Heart left ventricle (tissue), 16 donors: ENCODE results near the gene PXMP4. TPM values are rescaled to one million over a fixed set of nuclear protein-coding genes. Genes with fewer than 3 reads are reported as not detected.

Source experiments
- ATAC-seq, 4 donors: fragments of 200-7000 bp; cut with Tn5 transposase; one replicate each; pipeline ENCODE4 v1.9.1; 2020 to 2022; ENCODE audit warnings: moderate library complexity in 4 of 4, mild to moderate bottlenecking in 3 of 4, moderate number of reproducible peaks in 1 of 4
- DNase-seq, 5 donors: peaks; one replicate each; pipeline ENCODE4 v3.0.0-alpha.2; 2020
- H3K27ac ChIP-seq, 12 donors: fragments of 200-600 bp; sonication (generic) in 4 of 12; one replicate each; pipeline versions ENCODE4 v1.5.0 to v1.8.0; 2016 to 2022; ENCODE audit warnings: mild to moderate bottlenecking in 2 of 12
- H3K27me3 ChIP-seq, 9 donors: fragments of 200-600 bp; sonication (generic) in 2 of 9; one replicate each; pipeline versions ENCODE4 v1.5.1 to v1.8.0; 2016 to 2022; ENCODE audit warnings: mild to moderate bottlenecking in 3 of 9
- H3K36me3 ChIP-seq, 9 donors: fragments of 200-600 bp; sonication (generic) in 2 of 9; one replicate each; pipeline versions ENCODE4 v1.5.0 to v1.8.0; 2018 to 2022; ENCODE audit warnings: mild to moderate bottlenecking in 2 of 9
- H3K4me1 ChIP-seq, 12 donors: fragments of 200-600 bp; sonication (generic) in 4 of 12; one replicate each; pipeline versions ENCODE4 v1.5.0 to v1.8.0; 2016 to 2022; ENCODE audit warnings: mild to moderate bottlenecking in 3 of 12
- H3K4me3 ChIP-seq, 12 donors: fragments of 200-600 bp; sonication (generic) in 4 of 12; one replicate each; pipeline versions ENCODE4 v1.5.0 to v1.8.0; 2017 to 2022; ENCODE audit warnings: mild to moderate bottlenecking in 9 of 12, moderate library complexity in 4 of 12
- H3K9me3 ChIP-seq, 12 donors: fragments of 200-600 bp; sonication (generic) in 4 of 12; one replicate each; pipeline versions ENCODE4 v1.5.0 to v1.8.0; 2016 to 2022; ENCODE audit warnings: mild to moderate bottlenecking in 1 of 12
- POLR2A ChIP-seq, 2 donors: fragments of 450-650 bp; IDR thresholded peaks; one replicate each; pipeline ENCODE4 v1.6.1; 2017; ENCODE audit warnings: antibody characterized with exemption in 2 of 2, mild to moderate bottlenecking in 2 of 2, moderate library complexity in 2 of 2
- WGBS, 4 donors: extraction: QIAGEN DNeasy Blood & Tissue Kit in 2 of 4; methylation state at CpG; one replicate each; pipeline versions ENCODE4 v1.1.5 to v1.1.7; 2013 to 2018; 5-methylcytosine and 5-hydroxymethylcytosine counted together
- intact Hi-C, 10 donors: fragments of 100-400 bp; cut with DNase I; formaldehyde crosslinking; loops; one replicate each; pipeline versions ENCODE4 v1.11.1 to v1.14.2; 2022
- polyA plus RNA-seq, 2 donors: library from polyadenylated mRNA; stranded (reverse); fragments of 200-250 nt; gene quantifications; one replicate each; pipeline ENCODE4 v1.2.3, GENCODE V29; 2013
- total RNA-seq, 9 donors: library from RNA; depleted of rRNA in 2 of 9; stranded (reverse); fragments of >200 nt in 2 of 9; fragmentation: NEBNext Ultra II Directional in 3 of 9; extraction: Animal tissue kit (Norgen Biotek cat#: 25700) in 3 of 9; gene quantifications; one replicate each; pipeline versions ENCODE4 v1.1.0 to v1.2.4, GENCODE V29; 2016 to 2023
- TF ChIP-seq, protein P1 (sequence below), 12 donors: fragments of 200-600 bp; sonication (generic) in 4 of 12; IDR thresholded peaks; one replicate each; pipeline versions ENCODE4 v1.5.0 to v1.8.0; 2018 to 2022; ENCODE audit warnings: antibody characterized with exemption in 12 of 12, mild to moderate bottlenecking in 5 of 12
- donor health status: ischemic (EF 13 %, LVEDD 7.1; RV severe dilation, severe dysfunction).
- donor health status: healthy with polysubstance abuse.
- donor health status: DM: no; HTN: yes; CAD: no.
- donor health status: DM: no; HTN: no; CAD: no.
- donor health status: ischemic (EF 25% LVEDD 6.9; RV normal size, moderate dysfunction).
- donor health status: ischemic (EF 25% LVEDD 5.7; RV mildly dilated, moderate dysfunction).
- donor health status: healthy.
- donor health status: DM: yes; HTN: yes; CAD: no.
- donor health status: ischemic (EF 35%, LVEDD 5.7; RV mildly dilated, moderate dysfunction).
- donor health status: nonischemic (EF 11% LVEDD 7.7; RV severe dilation, severe dysfunction).
- donor health status: DM: yes; HTN: yes; CAD: no.
- donor health status: PGD.
- donor health status: ischemic (EF 29% LVEDD 5.4; RV normal size, mild dysfunction).
- donor health status: nonischemic (EF 23%, LVEDD 6.1; RV moderate dilation, normal function).

The PXMP4 gene
- total and polyA plus RNA-seq, 11 donors: 5.0 to 13.0 (median 10.2) TPM

- DNase-seq (no peak), ATAC-seq (no peak)
- intact Hi-C loops: no loop called here
- H3K4me1 ChIP-seq: no peaks in the 10 kb centered on the region
- no peak overlapping the region for H3K27ac ChIP-seq
- no peaks in the 10 kb centered on the region for H3K27me3 ChIP-seq
- TF ChIP-seq, protein P1, sequence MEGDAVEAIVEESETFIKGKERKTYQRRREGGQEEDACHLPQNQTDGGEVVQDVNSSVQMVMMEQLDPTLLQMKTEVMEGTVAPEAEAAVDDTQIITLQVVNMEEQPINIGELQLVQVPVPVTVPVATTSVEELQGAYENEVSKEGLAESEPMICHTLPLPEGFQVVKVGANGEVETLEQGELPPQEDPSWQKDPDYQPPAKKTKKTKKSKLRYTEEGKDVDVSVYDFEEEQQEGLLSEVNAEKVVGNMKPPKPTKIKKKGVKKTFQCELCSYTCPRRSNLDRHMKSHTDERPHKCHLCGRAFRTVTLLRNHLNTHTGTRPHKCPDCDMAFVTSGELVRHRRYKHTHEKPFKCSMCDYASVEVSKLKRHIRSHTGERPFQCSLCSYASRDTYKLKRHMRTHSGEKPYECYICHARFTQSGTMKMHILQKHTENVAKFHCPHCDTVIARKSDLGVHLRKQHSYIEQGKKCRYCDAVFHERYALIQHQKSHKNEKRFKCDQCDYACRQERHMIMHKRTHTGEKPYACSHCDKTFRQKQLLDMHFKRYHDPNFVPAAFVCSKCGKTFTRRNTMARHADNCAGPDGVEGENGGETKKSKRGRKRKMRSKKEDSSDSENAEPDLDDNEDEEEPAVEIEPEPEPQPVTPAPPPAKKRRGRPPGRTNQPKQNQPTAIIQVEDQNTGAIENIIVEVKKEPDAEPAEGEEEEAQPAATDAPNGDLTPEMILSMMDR (IDR thresholded peaks at IDR 0.05): no peak
- TF ChIP-seq POLR2A (IDR thresholded peaks at IDR 0.05): no peak
- peaks cover 0 to 54% (median 28%) of the 10 kb centered on the region in 9 donors for H3K36me3 ChIP-seq
- H3K4me3 ChIP-seq: no peak overlapping the region
- 89 to 97% (median 97%) methylated on average over 5 to 9 of the region's 9 CpGs for whole genome bisulfite sequencing, 4 donors
- H3K9me3 ChIP-seq: no peaks in the 10 kb centered on the region
These were observed 46.6 kb upstream of the PXMP4 start for GRCh38 chr20:33766686-33767085.

DNA sequence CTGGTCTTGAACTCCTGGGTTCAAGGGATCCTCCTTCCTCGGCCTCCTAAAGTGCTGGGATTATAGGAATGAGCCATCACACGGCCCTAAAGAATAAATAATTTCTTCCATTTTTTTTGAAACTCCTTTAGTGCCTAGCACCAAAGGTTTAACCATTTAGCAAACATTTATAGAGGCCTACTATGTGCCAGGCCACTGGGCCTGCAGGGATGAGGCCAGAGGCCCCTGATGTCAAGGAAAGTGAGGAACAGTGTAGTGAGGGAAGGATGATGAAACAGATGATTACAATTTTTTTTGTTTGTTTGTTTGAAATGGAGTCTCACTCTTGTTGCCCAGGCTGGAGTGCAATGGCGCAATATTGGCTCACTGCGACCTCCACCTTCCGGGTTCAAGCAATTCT is 45.5 kb upstream of the PXMP4 start:
- no peak overlapping the region for H3K4me3 ChIP-seq
- H3K9me3 ChIP-seq: no peaks in the 10 kb centered on the region
- 92 to 96% (median 94%) methylated on average over 5 of the region's 5 CpGs for WGBS, 4 donors
- peaks cover 0 to 59% (median 29%) of the 10 kb centered on the region in 9 donors for H3K36me3 ChIP-seq
- intact Hi-C loops: no loop called here
- TF ChIP-seq, protein P1 (IDR thresholded peaks at IDR 0.05): no peak
- TF ChIP-seq POLR2A (IDR thresholded peaks at IDR 0.05): no peak
- DNase-seq (no peak), ATAC-seq (no peak)
- H3K27ac ChIP-seq: no peak overlapping the region
- no peaks in the 10 kb centered on the region for H3K27me3 ChIP-seq
- no peaks in the 10 kb centered on the region for H3K4me1 ChIP-seq

- ATAC-seq: no peak
- DNase-seq: no peak
- H3K27me3 ChIP-seq: no peaks in the 10 kb centered on the region
- intact Hi-C loops: no loop called here
- no peak overlapping the region for H3K27ac ChIP-seq
- H3K36me3 ChIP-seq: peaks cover 0 to 60% (median 25%) of the 10 kb centered on the region in 9 donors
- no peaks in the 10 kb centered on the region for H3K9me3 ChIP-seq
- H3K4me1 ChIP-seq: no peaks in the 10 kb centered on the region
- no peak overlapping the region for H3K4me3 ChIP-seq
- WGBS, 4 donors: 87 to 100% (median 93%) methylated on average over 2 of the region's 2 CpGs
- TF ChIP-seq POLR2A (IDR thresholded peaks at IDR 0.05): no peak
- TF ChIP-seq, protein P1 (IDR thresholded peaks at IDR 0.05): no peak
These were observed 45.0 kb upstream of the PXMP4 start for GRCh38 chr20:33765099-33765498.

DNA sequence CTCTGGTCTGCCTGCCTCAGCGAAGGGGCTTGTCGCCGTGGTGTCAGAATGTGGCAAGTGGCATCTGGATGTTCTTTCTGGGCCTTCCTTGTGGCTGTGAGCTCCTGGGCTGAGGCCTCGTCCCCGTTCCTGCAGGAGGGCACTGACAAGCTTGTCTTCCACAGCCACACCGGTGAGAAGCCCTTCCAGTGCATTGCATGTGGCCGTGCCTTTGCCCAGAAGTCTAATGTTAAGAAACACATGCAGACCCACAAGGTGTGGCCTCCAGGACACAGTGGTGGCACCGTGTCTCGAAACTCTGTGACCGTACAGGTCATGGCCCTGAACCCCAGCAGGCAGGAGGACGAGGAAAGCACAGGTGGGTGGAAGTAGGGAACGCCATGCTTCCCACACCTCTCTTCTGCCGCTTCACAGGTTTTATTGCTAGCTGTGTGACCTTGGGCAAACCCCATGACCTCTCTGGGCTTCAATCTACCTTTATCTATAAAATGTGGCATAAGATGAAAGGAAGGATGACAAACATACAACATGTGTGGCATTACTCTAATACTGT is 41.7 kb upstream of the PXMP4 start:
- Histone ChIP-seq H3K9me3 (peaks cover 0 to 12% (median 3%) of the 10 kb centered on the region in 12 donors), H3K27ac (no peak overlapping the region), H3K4me1 (no peaks in the 10 kb centered on the region), H3K36me3 (peaks cover 0 to 50% (median 20%) of the 10 kb centered on the region in 9 donors), H3K27me3 (no peaks in the 10 kb centered on the region), H3K4me3 (no peak overlapping the region)
- WGBS, 4 donors: 90 to 97% (median 95%) methylated on average over 13 of the region's 13 CpGs
- DNase-seq (no peak), ATAC-seq (no peak)
- TF ChIP-seq POLR2A (IDR thresholded peaks at IDR 0.05): no peak
- TF ChIP-seq, protein P1 (IDR thresholded peaks at IDR 0.05): no peak
- intact Hi-C loops: no loop called here
